Measurements from ENCODE around the gene TBC1D1.

TBC1D1 gene

DNA sequence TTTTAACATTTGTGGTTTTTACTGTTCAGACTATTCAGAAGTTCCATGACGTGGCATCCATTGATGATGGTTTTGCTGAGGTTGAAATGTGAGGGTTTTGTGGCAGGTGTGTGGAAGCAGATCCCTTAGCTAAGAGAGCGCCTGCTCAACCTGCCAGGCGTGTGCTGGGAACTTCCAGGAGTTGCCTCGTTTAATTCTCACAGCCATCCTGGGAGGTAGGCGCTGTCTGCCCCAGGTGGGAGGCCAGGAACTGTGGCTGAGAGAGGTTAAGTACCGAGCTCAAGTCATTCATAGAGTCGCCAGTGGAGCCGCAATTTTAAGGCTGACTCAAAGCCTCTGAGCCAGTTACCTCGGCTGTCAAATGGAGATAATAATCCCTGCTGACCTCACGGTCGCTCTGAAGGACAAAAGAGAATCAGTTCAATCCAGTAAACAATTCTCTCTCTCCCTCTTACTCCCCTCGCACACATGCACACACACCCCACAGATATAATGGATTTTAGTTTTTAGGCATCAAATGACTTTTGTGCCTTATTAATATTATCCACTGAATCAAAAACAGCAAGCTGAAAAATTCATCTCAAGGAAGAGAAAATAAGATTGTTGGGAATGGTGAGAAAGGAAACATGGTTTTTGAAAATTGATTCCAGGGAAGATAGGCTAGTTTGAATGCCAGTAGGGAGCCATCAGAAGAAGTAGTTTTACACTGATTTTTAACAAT, 240.6 kb downstream of the TBC1D1 start:
- DNase-seq (ENCODE audit: low read depth): no peak

DNA sequence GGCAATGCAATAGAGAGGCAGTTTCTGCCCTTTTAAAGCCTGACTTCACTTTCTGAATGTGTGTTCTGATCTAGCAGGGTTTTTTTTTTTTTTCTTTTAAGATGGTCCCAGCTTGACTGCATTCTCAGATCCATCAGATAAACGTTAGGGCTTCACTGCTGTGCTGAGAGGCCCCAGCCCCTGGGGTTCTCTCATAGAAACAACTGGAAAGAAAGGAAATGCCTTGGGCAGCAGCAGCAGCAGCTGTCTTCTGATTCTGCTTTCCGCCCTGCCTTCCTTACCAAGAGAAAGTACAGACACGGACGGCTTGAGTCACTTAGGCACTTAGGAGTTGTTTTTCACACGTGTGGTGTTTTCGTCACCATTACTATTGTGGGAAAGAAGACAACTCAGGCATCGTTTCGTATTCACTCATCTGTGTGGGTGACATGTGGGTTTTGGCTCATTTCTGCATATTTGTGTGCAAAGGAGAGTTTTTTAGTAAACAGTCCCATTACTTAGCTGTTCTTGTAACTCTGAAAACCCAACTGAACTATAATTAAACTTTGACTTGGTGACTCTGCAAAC, 241.3 kb downstream of the TBC1D1 start:
- peak; percentile 49 for DNase-seq (ENCODE audit: low read depth)

DNA sequence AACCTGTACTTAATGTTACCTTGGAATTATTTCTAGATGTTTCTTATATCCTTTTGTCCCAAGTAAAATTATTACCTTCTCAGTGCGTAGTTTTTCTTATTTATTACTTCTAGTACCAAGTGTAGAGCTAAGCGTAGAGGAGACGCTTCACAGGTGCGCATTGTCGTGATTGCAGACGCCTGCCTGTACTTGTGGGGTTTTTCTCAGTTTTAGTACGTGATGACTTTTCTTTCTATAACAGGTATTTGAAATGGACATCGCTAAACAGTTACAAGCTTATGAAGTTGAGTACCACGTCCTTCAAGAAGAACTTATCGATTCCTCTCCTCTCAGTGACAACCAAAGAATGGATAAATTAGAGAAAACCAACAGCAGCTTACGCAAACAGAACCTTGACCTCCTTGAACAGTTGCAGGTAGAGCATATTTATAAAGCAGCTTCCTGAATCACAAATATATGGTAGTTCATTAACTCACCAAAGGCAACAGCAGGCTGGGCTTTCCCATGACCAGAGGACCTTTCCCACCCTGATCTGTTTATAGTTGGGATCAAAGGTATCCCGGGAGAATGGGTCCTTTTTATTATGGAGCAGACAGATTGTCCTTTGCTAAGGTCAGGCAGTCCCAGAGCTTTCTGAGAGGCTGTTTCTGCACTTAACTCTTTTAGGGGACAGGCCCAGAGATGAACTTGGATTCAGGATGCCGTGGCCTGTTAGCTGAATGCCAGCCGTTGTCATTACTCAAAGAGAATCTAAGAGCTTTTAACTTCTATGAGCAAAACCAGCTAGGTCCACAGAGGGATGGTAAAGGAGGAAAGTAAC, 242.2 kb downstream of the TBC1D1 start:
- no peak for DNase-seq (ENCODE audit: low read depth)

DNA sequence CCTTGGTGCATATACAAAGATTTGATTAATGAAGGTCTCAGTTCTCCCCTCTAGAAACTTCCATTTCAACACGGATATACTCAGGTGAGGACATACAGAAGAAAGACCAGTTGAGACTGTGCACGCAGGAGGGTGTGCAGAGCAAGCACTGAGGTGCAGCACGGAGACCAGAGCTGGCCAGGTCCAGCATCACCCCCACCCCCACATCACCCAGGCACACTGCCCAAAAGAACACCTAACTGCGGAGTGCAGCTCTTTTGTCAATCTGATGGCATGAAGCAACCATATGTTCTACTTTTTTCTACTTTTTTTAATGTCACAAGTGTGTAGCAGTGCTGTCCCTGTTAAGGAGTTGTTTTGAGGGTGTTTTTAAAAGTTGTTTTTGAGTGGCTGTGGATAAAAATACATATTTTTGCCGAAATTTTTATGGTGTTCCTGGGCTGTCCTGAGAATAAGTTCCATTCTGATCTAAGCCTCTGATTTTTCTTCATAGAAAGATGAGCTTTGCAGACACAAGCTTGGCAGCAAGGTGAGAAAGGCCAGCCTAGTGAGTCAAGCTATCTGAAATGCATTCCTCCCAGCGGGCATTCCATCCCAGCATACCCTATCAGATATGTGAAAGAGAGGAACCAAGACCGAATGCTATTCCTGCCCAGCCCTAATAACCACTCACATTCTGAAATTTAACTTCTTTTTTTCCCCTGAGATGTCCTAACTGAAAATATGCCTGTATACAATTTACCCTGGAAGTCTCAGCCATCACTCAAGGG, 243.0 kb downstream of the TBC1D1 start:
- no peak for DNase-seq (ENCODE audit: low read depth)

DNA sequence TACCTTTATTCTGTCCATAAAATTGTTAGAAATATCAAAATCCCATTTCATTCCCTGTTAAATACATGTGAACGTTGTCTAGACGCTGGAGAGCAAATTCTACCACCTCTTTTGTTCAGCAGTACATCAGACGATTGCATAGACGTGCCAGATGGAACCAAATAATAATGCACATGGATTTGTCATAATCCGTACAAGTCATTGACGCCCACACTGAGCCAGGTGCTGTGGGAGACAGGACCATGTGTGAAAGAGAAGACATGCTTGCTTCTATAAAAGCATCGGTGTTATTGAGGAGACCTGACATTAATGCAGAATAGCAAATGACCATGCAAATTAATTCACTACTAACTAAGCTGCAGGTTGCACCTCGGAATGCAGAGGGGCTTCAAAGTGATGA, 244.3 kb downstream of the TBC1D1 start:
- no peak for DNase-seq (ENCODE audit: low read depth)

DNA sequence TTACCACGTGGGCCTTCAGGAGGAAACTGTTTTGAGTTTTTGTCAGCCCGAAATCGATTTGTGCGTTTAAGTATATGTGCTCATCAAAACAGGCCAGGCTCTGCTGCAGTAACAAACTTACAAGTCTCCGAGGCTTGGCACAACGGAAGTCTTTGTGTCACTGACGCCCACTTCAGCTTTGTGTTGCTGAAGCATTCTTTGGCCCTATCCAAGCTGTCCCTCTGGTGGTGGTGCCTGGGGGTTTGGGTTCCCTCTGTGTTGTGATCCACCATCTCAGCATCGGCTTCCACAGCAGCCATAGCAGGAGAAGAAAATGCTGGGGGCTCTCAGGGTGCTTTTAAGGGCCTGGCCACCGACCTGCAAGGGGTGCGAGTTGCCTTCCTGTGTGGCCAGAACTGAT, 245.7 kb downstream of the TBC1D1 start:
- no peak for DNase-seq (ENCODE audit: low read depth)

DNA sequence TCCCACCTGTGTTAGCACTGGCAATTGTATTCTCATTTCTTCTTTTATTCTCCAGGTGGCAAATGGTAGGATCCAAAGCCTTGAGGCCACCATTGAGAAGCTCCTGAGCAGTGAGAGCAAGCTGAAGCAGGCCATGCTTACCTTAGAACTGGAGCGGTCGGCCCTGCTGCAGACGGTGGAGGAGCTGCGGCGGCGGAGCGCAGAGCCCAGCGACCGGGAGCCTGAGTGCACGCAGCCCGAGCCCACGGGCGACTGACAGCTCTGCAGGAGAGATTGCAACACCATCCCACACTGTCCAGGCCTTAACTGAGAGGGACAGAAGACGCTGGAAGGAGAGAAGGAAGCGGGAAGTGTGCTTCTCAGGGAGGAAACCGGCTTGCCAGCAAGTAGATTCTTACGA, 246.2 kb downstream of the TBC1D1 start:
- no peak for DNase-seq (ENCODE audit: low read depth)

DNA sequence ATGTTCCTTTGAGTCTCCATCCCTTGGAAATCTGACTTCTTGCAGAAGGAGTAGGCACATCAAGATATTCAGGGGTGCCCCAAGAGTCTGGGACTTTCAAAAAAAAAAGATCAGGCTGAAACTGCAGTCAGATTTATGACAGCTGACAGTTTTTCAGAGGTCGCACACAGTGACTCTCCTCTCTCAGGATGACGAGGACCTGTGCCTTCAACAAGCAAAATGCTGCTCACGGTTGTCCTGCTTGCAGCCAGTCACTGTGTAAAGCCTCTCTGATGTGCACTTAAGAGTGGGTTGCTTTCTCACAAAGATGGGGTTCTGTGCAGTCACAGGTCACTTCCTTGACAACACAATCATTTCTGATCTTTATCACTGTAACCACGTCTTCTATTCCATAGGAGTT, 247.5 kb downstream of the TBC1D1 start:
- DNase-seq (ENCODE audit: low read depth): no peak

DNA sequence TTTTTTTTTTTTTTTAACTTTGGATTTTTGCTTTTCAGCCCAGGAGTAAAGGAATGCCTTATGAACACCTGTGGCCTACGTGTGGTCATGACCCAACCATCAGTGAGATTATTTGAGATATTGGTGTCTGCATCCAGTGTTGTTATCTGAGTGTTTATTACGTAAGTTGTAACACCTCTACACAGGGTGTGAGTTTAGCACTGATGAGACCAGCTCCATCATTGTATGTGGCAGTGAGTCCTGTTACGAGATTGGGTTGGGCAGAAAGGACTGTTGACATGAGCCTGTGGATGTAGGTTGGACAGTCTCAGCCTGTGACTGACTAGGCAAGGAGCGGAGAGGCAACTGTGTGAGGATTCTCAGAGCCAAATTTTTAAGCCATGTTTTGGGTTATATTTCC, 248.3 kb downstream of the TBC1D1 start:
- no peak for DNase-seq (ENCODE audit: low read depth)

DNA sequence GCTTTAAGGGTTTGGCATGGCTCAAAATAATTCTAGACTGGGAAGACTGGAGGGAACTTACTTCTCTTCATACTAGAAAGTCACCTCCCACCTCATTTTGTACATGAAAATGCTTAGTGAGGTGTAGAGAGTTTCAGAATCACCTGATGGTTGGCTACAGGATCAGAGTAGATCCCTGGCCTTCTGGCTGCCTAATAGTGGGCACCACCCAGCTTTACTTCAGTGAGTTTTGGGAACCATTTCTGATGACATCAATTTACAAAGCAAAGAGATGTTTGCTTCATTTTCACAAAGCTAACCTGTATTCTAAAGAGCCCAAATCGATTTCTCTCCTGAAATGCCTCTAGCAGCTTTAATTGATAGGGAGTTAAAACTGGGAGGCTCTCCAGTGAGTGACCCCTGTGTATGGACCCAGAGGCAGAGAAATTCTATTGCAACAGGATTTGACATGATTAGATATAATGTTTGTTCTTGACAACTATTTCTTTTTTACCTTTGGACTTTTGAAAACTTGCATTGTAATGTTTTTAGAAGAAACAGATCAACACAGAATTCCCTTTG, 249.8 kb downstream of the TBC1D1 start:
- no peak for DNase-seq (ENCODE audit: low read depth)

DNA sequence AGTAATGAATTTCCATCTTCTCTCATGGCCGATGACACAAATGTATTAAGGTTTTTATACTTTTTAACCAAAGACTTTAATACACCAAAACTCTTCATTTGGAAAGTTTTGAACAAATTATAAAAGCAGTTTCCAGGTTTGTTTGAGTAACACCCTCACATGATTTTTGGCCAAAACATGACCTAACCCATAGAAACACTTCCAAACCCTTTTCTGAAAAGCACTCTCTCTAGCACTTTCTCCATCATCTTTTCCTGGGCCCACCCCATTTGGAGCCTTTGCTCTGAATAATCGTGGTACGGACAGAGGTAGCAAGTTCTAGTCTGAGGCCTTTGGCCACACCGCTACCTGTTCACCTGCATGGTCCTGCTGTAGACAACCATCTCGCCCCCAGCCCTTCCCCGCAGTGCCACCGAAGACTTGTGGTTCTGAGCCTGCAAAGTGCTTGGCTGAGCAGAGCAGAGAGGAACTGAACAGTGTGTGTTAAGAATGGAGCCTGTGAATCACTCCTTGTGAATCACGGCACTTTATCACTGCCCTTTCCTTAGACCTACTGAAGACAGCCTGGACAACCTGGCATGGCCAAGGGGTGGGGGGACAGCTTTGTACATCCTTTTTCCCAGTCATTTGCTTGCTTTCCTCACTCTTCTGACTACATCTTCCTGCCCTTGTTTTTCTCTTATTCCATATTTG, 251.1 kb downstream of the TBC1D1 start:
- no peak for DNase-seq (ENCODE audit: low read depth)

DNA sequence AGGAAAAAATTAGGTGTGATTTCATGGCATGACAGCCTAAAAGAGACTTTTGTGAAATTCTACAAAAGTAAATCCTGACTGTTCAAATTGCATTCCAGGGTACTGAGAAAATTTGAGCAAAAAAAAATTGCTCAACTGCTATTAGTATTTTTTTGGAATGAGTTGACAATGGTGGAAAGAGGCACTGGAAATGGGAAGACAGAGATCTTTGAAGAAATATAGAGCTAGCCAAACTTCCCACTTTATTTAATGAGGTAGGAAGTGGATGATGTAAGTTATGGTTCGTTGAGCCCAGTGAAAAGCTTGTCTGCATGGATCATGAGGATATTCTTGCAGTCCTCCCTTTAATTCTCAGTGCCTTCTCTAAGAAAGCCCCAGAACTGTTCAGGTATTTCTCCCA, 253.1 kb downstream of the TBC1D1 start:
- DNase-seq (ENCODE audit: low read depth): no peak

DNA sequence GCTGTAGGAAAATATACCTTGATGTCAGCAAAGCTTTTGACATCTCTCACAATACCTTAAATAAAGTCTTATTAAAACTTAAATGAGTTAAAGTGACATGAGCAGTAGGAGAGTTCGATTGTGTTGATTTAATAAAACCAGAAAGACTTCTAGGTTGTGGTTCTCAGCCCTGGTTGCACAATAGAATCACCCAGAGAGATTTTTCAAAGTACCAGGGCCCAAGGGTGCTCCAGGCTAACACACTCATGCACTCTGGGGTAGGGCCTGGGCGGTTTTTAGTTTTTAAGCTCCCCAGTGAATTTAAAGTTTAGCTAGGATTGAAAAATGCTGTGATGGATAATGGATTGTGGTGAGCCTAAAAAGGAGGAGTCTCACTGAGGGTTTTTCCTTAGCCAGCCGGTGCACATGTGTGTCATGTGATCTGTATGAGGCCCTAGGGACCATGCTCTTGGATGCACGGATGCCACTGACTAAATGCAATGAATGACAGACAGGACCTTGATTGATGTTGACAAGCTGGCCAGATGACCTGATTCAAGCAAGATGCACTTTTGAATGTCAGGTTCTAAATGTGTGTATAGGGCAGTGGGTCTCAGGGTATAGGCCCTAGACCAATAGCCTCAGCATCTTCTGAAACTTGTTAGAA, 254.3 kb downstream of the TBC1D1 start:
- DNase-seq (ENCODE audit: low read depth): no peak

DNA sequence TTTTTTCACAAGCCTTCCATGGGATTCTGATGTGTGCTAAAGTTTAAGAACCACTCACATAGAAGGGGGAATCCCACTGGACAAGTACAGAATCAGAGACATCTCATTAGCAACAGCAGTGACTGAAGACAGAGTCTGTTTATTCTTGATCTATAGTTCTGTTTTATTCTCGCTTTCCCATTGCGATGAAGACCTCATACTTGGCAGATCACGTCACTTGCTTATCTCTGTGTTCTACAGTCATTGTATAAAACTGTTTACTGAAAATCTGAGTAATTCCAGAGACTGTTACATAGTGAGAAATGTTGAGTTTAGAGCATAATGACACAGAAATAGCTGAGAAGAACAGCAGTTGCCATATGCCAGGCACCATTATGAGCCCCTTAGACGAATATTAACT, 254.9 kb downstream of the TBC1D1 start:
- no peak for DNase-seq (ENCODE audit: low read depth)

DNA sequence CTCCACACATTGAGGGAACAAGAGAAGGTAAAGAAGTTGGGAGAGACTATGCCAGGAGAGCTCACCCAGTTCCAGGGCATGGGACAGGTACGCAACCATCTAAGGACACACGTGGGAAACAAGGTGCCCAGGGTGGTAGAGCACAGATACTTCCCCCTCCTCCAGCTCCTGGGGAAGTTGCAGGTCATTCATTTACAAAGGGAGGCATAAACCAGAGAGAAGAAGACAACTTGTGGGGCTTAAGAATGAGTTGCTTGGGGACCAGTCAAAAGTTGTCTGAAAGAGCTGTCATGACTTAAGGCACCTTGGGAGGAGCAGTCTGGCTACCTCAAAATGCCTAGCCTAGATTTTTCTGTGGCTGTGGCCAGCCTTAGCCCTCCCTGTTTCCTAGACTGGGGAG, 255.5 kb downstream of the TBC1D1 start:
- DNase-seq (ENCODE audit: low read depth): no peak

DNA sequence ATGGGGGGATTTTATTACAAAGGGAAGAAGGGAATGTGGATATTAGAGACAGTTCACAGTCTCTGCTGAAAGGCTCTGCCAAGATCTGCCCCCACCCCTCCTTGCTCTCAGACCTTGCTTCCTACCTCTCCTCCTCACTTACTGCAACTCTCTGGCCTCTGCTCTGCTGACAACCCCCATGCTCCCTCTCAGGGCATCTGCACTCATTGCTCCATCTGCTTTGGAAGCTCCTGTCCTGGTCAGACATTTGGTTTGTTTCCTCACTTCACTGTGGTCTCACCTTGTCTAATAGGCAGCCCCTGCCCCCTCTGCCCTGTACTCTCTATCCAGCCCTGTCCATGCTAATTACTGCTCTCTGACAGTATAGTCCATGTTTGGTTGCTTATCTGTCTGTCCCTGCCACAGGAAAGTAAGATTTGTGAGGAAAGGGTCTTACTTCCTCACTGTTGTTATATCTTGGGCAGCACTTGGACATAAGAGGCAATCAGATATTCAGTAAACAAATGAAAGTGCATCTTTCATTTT, 258.6 kb downstream of the TBC1D1 start:
- no peak for DNase-seq (ENCODE audit: low read depth)

DNA sequence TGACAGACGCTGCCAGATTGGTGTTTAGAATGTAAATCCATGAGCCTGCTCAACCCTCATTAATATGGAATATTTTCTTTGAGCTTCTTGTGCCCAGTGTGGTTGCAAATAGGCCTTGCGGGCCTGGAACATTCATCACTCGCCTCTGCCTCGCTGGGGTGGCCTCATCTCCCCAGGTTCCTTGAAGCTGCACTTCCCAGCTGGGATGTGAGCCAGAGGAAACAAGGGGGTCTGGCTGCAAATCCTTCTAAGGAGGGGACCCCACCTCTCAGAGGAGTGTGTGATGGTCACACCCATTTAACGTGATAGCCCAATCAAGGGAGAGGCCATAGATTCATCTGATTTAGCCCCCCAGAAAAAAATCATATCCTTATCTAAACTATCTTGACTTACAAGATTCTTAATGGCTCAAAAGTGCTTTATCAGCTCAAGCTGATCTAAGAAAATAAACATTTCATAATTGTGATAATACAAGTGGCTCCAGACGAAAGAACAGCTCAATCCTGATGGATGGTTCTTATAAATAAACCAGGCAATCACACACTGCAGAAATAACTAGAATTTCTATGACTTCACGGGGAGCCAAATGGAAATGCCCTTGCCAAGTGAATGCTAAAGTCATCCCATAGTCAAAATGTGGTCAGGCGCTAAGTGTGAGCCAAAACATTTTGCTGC, 259.2 kb downstream of the TBC1D1 start:
- DNase-seq (ENCODE audit: low read depth): no peak

DNA sequence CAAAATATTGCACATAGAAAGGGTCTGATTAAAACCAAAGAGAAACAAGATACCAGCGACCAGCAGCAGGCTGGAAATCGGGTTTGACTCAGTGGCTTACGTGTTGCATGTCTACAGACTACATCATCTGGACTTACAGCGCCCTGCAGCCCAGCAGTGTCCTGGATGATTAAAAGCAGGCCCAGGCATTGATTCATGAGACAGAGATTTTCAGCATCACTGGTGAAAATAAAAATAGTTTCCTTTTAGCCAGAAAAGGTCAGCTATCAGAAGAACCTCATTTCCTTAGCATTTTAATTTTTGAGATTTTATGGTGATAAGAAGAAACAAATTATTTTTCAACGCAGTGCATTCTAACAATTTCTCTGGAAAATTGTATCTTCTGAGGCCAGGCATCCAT, 259.9 kb downstream of the TBC1D1 start:
- DNase-seq (ENCODE audit: low read depth): no peak

DNA sequence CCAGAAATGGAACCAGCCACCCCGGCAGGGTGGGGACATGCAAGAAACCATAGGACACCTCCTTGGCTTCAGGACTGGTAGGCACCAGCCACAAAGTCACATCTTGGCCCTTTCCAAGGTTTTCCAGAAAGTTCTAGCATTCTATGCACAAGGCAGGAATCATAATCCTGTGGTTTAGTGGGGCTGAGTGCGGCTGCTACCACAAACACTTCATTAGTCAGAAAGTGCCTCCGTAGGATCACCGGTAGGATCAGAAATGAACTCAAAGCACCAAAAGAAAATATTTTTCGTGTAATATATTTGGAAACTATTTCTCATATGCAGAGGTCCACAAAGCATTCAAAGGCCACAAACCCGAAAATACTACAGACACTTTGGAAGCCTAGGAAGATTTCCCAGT, 261.0 kb downstream of the TBC1D1 start:
- DNase-seq (ENCODE audit: low read depth): no peak

DNA sequence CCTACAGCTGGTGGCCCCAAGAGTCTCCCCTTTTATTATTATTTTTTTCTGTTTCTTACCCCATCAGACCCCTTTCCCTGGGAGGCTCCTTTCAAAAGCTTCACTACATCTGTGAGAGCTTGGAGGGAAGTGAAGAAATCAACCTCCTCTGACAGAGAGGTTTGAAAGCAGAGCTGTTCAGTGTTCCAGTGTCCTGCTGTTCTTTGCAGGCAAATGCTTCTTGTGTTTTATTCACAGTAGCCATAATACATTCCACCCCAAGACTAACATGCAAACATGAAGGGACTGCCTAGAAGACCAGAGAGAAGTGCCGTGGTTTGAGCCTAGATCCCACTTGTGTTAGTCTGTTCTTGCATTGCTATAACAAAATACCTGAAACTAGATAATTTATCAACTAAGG, 261.4 kb downstream of the TBC1D1 start:
- DNase-seq (ENCODE audit: low read depth): no peak
